HG02852 (cell line): ENCODE results near the gene ZPLD1.

ENCODE experiments used
- ATAC-seq: cut with Tn5 transposase; IDR thresholded peaks from one replicate; pipeline ENCODE4 v1.9.1; 2021; ENCODE audit warnings: mild to moderate bottlenecking, moderate library complexity; ENCODE audit not compliant: unreplicated experiment

The ZPLD1 gene

GRCh38 chr3:102434715-102435114 is at the start of gene ZPLD1:
Gene ZPLD1, plus strand, starts transcription at chr3:102435015. Its CDS starts 3,473 bp downstream, at chr3:102438488.
- no peak for ATAC-seq

GRCh38 chr3:102390171-102390864 is 44.5 kb upstream of the ZPLD1 start:
- ATAC-seq, result no peak

- no peak for ATAC-seq
These were observed 43.9 kb upstream of the ZPLD1 start for GRCh38 chr3:102390916-102391315.

- no peak for ATAC-seq
These were observed 43.3 kb upstream of the ZPLD1 start for GRCh38 chr3:102391491-102391890.

GRCh38 chr3:102394517-102394916 is 40.3 kb upstream of the ZPLD1 start:
- no peak for ATAC-seq

GRCh38 chr3:102398176-102398575 is 36.6 kb upstream of the ZPLD1 start:
- ATAC-seq, result no peak

GRCh38 chr3:102398666-102399065 is 36.1 kb upstream of the ZPLD1 start:
- no peak for ATAC-seq

- ATAC-seq, result no peak
These were observed 34.7 kb upstream of the ZPLD1 start for GRCh38 chr3:102400142-102400541.

GRCh38 chr3:102400766-102401165 is 34.0 kb upstream of the ZPLD1 start:
- ATAC-seq, result no peak

GRCh38 chr3:102410616-102411015 is 24.2 kb upstream of the ZPLD1 start:
- no peak for ATAC-seq

GRCh38 chr3:102415553-102415952 is 19.3 kb upstream of the ZPLD1 start:
- ATAC-seq, result peak; percentile 67

GRCh38 chr3:102419786-102420185 is 15.0 kb upstream of the ZPLD1 start:
- no peak for ATAC-seq

GRCh38 chr3:102441832-102442231 is 7.0 kb downstream of the ZPLD1 start:
- no peak for ATAC-seq

GRCh38 chr3:102443021-102443420 is 8.2 kb downstream of the ZPLD1 start:
- ATAC-seq, result no peak

GRCh38 chr3:102444101-102444500 is 9.3 kb downstream of the ZPLD1 start:
- no peak for ATAC-seq

- no peak for ATAC-seq
These were observed 12.5 kb downstream of the ZPLD1 start for GRCh38 chr3:102447272-102447671.

- no peak for ATAC-seq
These were observed 14.5 kb downstream of the ZPLD1 start for GRCh38 chr3:102449341-102449740.

- no peak for ATAC-seq
These were observed 15.1 kb downstream of the ZPLD1 start for GRCh38 chr3:102449930-102450329.

GRCh38 chr3:102450976-102451375 is 16.2 kb downstream of the ZPLD1 start:
- no peak for ATAC-seq

GRCh38 chr3:102451543-102451942 is 16.7 kb downstream of the ZPLD1 start:
- no peak for ATAC-seq

GRCh38 chr3:102454181-102454580 is 19.4 kb downstream of the ZPLD1 start:
- ATAC-seq, result no peak

- ATAC-seq, result no peak
These were observed 22.8 kb downstream of the ZPLD1 start for GRCh38 chr3:102457644-102458043.

GRCh38 chr3:102460579-102460978 is 25.8 kb downstream of the ZPLD1 start:
- ATAC-seq, result no peak
